NCI-H82 treated with DMSO at 0.1 percent for 48 hours (cell line): ENCODE measurements around the gene CBX2.

Source experiments
- DNase-seq: peaks from one replicate; lab custom pipeline; 2025; ENCODE audit not compliant: unreplicated experiment; lab: John Stamatoyannopoulos, UW

The CBX2 gene

DNA sequence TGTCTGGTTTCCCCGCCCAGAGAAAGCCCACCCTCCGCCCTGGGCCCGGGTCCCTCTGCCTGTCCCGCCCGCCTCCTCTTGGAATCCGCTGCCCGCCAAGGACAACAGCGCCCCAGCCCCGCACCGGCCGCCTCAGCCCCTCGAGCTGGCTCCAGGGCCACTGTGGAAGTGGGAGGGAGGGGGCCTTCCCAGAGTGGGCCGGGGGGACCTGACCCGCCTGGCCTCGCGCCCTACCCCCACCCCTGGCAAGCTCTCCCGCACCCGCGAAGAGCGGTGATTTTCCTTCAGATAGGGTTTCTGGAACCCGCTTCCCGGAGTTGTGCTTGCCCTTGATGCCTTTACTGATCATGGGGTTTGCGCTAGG lies 21.2 kb downstream of the CBX2 start:
- no peak for DNase-seq

GRCh38 chr17:79799538-79800324 lies 21.8 kb downstream of the CBX2 start:
- DNase-seq, result no peak

GRCh38 chr17:79800325-79801155 lies 22.6 kb downstream of the CBX2 start:
- peak; percentile 73 for DNase-seq

DNA sequence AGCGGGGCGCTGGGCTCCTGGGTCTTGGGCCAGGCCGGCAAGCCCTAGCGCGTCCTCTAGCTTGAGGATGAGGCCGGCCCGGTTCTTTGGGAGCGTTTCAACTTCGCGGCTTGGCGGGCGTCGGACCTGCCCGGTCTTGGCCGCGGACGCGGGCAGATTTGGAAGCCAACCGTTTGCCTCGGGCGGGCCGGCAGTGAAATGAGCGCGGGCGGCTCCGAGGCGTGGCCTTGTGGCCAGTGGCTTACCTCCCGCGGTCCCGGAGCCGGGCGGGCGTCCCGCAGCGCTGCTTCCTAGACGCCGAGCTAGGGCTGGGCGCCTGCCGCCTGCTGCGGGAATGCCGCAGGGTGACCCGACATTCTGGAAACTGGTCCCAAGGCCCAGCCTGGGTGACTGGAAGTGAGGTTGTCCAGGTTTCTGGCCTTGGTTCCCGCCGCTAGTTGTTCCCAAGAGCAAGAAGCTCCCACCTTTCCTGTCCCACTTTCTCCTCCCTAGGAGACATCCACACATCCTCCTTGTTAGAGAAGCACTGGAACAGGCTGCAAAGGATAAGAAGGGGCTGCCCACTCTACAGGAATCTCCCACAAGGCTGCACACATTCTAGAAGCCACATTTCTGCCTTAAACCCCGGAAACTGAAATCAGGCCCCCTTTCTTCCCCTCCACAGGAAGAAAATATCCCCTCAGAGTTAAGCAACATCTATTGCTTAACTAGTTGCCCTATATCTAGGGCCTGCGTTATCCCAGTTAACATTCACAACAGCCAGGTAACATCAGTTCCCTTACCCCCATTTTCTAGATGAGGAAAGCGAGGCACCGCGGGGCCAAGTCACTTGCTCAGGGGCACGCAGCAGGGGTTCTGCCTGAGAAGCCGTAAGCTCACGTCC lies 23.4 kb downstream of the CBX2 start:
- no peak for DNase-seq

DNA sequence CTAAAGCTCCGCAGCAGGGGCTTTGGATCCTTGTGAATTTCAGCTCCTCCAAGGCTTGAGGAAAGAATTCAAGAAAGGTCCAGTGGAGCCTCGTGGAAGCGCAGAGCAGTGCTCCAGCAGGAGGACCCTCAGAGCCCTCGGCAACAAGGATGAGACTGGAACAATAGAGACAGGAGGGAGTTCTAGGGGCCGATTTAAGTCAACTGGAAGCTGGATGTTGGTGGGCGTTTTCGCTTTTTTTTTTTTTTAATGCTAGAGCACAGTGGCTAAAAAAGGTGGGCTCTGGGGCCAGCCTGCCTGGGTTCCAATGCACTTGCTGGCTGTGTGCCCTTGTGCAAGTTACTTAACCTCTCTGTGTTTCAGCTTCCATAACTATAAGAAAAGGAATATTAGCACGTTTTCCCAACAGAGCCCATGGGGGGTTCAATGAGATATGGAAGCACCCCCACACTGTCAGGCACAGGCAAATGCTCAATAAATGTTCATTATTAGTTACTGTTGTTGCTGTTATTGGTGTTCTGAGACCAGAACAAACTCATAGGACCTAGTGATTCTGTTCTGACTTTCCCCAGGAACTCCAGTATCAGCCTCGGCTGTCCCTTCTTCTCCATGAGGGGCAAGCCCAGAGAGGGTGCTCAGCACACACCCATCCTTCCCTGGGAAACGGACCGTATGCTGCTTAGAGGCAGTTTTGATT lies 24.2 kb downstream of the CBX2 start:
- DNase-seq, result no peak

DNA sequence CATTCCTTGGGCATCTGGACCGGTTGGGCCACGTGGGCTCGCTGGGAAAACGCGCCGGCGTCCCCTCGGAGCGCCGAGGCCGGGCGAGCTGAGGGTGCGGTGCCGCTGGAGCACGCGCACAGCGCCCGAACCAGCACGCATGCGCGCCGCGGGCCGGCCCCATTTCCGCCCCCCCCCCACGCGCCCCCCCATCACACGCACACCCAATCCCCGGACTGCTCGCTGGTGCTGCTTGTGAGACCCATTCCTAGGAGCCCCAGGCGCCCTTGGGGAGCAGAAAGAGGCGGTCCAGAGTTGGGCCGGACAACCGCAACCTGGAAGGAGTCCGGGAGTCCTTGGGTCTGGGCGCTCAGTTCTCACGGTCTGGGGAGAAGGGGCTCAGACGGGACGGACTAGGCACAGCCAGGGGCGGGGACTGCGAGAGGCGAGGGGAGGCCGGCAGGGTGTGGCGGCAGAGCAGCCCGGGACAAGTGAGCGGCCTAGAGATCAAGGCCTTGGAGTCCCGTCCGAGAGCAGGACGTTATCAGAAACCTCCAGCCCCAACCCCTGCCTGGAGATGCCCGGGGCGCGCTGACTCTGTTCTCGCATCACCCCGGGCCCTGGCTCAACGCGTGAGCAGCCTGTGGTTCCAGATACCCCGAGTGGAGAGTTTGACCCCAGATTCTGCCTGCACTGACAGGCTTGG lies 24.9 kb downstream of the CBX2 start:
- DNase-seq, result no peak

- no peak for DNase-seq
These were observed 25.6 kb downstream of the CBX2 start for GRCh38 chr17:79803421-79803996.

DNA sequence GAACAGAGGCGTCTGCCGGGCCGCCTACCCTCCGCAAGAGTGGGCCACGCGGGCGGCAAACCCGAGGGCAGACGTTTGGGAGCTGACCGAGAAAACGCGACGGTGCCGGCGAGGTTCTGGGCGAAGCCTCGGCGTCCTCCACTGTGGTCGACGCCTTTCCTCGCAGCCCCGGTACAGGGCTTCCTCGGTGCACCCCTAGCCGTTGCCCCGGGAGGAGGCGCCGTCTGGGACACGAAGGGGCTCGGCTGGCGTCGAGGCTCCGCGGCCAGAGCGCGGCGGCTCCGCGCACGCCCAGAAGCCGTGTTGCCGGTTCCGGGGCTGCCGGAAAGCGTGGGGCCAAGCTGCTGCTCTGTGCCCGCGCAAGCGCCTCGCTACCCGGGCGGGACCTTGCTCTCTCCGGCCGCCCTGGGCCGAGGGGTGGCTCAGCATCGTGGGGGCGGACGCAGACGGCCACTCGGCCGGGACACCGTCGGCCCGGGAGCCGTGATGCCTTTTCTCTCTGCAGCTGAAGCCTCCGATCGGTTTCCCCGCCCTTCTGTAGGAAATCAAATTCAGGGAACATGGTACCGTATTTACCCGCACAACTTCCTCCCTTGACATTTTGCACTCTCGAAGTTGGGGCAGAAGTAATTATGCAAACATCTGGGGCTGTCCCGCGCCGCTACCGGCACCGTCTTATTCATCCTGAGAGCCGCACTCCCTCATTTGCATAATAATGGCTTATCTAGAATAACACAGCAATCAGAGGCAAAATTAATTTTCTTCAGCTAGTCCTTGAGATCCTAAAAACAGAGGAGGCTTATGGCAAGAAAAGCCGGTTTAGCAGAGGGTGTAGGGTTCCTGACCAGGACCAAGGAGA lies 26.3 kb downstream of the CBX2 start:
- DNase-seq, result no peak

DNA sequence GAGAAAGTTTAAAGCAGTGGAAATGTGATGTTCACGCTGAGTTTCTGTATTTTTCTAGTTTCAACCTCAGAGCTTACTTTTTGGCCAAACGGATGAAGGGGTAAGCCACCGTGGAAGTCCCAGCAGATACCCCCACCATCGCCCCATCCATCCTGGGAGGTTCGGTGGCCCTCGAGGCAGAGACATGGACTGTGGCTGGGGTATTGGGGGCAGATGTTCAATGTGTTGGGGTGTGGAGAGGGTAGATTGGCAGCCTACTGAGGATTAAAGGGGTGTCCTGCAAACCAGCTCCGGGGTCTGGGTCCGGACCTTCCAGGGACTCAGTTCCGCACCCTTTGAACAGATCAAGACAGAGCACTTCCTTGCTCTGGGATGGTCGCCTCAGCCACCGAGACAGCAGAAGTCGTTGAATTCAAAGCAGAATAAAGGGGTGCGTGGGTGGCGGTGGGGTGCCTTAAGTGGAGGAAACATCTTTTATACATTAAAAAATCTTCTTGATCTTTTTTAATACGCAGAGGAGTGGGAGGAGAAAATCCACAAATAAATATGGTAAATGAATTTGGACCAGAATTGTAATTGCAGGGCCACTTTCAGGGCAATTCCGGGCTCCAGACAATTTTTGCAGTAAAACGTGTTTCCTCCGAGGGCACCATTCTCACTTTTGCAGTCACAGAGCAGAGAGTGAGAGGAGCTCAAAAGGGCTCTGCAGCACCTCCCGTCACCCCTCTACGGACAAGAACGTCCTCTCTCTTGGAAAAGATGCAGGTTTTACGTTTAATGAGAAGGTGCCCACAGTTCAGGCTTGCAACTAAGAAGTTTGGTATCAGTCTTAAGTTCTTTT lies 27.1 kb downstream of the CBX2 start:
- DNase-seq, result no peak

GRCh38 chr17:79806446-79806760 lies 28.5 kb downstream of the CBX2 start:
- no peak for DNase-seq

GRCh38 chr17:79806863-79807720 lies 29.1 kb downstream of the CBX2 start:
- DNase-seq, result no peak

- no peak for DNase-seq
These were observed 31.0 kb downstream of the CBX2 start for GRCh38 chr17:79808763-79809529.

GRCh38 chr17:79809530-79810129 lies 31.7 kb downstream of the CBX2 start:
- DNase-seq, result no peak

DNA sequence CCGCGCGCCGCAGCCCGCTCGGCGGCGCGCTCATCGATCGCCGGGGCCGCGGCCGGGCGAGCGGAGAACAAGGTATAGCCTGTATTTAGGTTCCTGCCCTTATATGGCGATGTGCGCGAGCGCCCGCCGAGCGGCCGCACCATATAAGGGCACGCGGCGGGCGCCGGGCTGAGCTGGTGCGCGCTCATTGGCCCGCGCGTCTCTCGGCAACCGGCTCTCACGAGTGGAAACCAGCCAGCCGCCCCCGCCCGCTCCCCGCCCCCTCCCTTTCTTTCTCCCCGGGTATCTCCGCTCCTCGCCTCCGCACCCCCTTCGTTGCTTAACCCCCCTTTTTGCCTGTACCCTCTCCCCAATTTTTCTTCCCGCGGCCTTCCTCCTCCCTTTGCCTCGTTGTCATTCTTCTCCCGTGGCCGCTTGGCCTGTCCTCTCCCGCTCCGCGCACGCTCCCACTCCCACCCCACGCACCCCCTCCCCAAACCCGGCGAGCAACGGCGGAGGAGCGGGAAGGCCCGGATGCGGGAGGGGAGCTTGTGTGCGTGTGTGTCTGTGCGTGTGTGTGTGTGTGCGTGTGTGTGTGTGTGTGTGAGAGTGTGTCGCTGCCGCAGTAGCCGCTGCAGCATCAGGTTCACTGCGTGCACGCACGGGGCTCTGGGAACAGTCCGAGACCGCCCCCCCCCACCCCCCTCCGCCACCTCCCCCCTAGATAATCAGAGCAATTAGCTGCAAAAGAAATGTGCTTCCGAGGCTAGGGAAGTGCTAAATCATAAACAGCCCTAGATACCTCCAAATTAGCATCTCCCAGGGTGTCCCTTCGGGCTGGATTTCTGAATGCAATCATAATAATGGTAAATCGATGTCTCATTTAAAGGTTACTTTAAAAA lies 32.4 kb downstream of the CBX2 start:
- peak; percentile 83 for DNase-seq
